GM12874 (cell line): ENCODE results near the gene TBXA2R.

Experiments used
- TF ChIP-seq, protein P1 (sequence below): IDR thresholded peaks from 2 replicates; pipeline ENCODE4 v1.5.1; 2011; ENCODE audit warnings: low read depth, mild to moderate bottlenecking, control low read depth, low read length, moderate library complexity; ENCODE audit not compliant: insufficient read depth

The TBXA2R gene

GRCh38 chr19:3595521-3596061 lies 11.1 kb downstream of the TBXA2R start:
- TF ChIP-seq, protein P1, sequence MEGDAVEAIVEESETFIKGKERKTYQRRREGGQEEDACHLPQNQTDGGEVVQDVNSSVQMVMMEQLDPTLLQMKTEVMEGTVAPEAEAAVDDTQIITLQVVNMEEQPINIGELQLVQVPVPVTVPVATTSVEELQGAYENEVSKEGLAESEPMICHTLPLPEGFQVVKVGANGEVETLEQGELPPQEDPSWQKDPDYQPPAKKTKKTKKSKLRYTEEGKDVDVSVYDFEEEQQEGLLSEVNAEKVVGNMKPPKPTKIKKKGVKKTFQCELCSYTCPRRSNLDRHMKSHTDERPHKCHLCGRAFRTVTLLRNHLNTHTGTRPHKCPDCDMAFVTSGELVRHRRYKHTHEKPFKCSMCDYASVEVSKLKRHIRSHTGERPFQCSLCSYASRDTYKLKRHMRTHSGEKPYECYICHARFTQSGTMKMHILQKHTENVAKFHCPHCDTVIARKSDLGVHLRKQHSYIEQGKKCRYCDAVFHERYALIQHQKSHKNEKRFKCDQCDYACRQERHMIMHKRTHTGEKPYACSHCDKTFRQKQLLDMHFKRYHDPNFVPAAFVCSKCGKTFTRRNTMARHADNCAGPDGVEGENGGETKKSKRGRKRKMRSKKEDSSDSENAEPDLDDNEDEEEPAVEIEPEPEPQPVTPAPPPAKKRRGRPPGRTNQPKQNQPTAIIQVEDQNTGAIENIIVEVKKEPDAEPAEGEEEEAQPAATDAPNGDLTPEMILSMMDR, result no peak

- TF ChIP-seq, protein P1, result no peak
Observed at GRCh38 chr19:3593156-3593555, 13.5 kb downstream of the TBXA2R start.

GRCh38 chr19:3591876-3592613 lies 14.6 kb downstream of the TBXA2R start:
- TF ChIP-seq, protein P1, result no peak

DNA sequence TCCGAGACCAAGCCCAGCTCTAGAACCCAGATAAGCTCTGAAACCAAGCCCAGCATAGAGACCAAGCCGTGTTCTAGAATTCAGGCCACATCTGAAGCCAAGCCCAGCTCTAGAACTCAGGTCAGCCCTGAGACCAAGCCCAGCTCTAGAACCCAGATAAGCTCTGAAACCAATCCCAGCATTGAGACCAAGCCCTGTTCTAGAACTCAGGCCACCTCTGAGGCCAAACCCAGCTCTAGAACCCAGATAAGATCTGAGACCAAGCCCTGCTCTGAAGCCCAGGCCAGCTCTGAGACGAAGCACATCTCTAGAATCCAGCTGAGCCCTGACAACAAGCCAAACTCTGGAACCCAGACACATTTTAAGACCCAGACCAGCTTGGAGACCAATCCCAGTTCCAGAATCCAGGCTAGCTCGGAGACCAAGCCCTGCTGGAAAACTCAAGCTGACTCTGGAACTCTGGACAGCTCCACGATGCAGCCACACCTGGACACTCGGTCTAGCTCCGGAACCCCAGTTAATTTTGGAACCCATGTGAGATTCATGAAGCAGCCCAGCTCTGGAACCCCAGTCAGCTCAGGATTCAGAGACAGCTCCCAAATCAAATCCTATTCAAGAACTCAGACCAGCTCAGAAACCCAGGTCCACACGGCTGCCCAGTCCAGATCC lies 15.6 kb downstream of the TBXA2R start:
- TF ChIP-seq, protein P1, result no peak

- TF ChIP-seq, protein P1, result no peak
Observed at GRCh38 chr19:3589949-3590348, 16.7 kb downstream of the TBXA2R start.

- TF ChIP-seq, protein P1, result no peak
Observed at GRCh38 chr19:3589439-3589838, 17.2 kb downstream of the TBXA2R start.

DNA sequence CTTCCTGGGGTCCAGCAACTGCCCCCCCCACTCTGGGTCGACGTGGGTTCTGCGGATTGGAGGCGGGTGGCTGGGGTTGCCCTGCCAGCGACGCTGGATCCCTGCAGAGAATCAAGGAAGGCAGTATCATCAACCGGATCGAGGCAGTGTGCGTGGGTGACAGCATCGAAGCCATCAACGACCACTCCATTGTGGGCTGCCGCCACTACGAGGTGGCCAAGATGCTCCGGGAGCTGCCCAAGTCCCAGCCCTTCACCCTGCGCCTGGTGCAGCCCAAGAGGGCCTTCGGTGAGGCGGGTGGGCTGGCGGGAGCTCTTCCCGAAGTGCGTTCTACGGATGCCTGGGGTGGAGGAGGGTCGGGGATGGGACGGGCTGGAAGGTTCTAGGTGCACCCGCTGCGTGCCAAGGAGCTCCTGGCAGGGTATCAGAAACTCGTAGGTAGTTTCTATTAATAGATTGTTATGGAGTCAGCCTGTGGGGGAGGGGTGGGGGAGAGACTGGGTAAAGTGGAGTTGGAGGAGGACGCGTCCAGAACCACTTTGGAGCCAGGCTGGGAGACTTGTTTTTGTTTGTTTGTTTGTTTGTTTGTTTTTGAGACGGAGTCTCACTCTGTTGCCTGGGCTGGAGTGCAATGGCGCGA lies 19.8 kb downstream of the TBXA2R start:
- TF ChIP-seq, protein P1, result no peak
